Measurements from ENCODE around the gene SRRM4. TPM values are rescaled to one million over a fixed set of nuclear protein-coding genes. Genes with fewer than 3 reads are reported as not detected.

Gene SRRM4
- total RNA-seq, 1 experiment from 2014 or later: not detected

DNA sequence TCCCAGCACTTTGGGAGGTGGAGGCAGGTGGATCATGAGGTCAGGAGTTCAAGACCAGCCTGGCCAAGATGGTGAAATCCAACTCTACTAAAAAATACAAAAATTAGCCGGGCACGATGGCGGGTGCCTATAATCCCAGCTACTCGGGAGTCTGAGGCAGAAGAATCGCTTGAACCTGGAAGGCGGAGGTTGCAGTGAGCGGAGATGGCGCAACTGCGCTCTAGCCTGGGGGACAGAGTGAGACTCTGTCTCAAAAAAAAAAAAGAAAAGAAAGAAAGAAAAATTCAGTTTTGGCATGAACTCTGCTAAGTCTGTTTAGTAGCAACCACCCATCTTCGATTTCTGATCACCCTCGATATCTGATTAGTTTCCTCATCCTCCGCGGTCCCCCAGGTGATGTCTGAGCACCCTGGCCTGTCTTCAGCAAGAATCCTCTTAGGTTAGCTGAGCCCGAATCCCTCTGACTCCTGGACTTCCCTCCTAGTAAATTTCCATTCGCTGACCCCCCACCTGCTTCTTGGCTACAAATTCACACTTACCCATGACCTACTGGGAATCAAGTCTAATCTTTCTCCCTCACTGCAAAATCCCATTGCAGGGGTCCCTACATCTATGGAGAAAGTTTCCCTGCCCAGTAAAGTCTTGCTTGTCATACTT lies 196.5 kb downstream of the SRRM4 start:
- BruUV-seq (replicated peaks): TSS peak; percentile 15
- ChIA-PET POLR2A (ENCODE audit: unreplicated experiment) (no interaction called here), CTCF (no interaction called here)
- no peak for DNase-seq
- peaks cover 10% of the 10 kb centered on the region for H3F3A ChIP-seq (ENCODE audit: insufficient read depth, low read depth)
- H3K79me2 ChIP-seq (ENCODE audit: low read depth): 0 out of 2 replicates have a peak, but pooled peaks cover 3% of the 10 kb centered on the region
- H3K27ac ChIP-seq: no peak overlapping the region
- H3K4me2 ChIP-seq: peak overlapping the region; percentile 95; the same call in 1 of the 2 replicates
- peaks cover 37% of the 10 kb centered on the region for H3K4me1 ChIP-seq (replicated peaks; ENCODE audit: insufficient read depth)
- no peaks in the 10 kb centered on the region for H3K36me3 ChIP-seq (ENCODE audit: low read depth)
- no peak for TF ChIP-seq EZH2 (IDR thresholded peaks at IDR 0.05; ENCODE audit: low read depth)
- TF ChIP-seq, protein P1, sequence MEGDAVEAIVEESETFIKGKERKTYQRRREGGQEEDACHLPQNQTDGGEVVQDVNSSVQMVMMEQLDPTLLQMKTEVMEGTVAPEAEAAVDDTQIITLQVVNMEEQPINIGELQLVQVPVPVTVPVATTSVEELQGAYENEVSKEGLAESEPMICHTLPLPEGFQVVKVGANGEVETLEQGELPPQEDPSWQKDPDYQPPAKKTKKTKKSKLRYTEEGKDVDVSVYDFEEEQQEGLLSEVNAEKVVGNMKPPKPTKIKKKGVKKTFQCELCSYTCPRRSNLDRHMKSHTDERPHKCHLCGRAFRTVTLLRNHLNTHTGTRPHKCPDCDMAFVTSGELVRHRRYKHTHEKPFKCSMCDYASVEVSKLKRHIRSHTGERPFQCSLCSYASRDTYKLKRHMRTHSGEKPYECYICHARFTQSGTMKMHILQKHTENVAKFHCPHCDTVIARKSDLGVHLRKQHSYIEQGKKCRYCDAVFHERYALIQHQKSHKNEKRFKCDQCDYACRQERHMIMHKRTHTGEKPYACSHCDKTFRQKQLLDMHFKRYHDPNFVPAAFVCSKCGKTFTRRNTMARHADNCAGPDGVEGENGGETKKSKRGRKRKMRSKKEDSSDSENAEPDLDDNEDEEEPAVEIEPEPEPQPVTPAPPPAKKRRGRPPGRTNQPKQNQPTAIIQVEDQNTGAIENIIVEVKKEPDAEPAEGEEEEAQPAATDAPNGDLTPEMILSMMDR (conservative IDR thresholded peaks at IDR 0.05): no peak
- H3K27me3 ChIP-seq (ENCODE audit: insufficient read depth, low read depth): no peaks in the 10 kb centered on the region
- H3K9me3 ChIP-seq (ENCODE audit: insufficient read depth, low read depth): no peaks in the 10 kb centered on the region
- H3K4me3 ChIP-seq: no peak overlapping the region
- H2AFZ ChIP-seq: no peak overlapping the region
- intact Hi-C loops (cut with micrococcal nuclease; ENCODE audit: unreplicated experiment): no loop called here
- no peaks in the 10 kb centered on the region for H4K20me1 ChIP-seq (ENCODE audit: insufficient read depth)
- H3K9me2 ChIP-seq (ENCODE audit: insufficient read depth): no peaks in the 10 kb centered on the region

DNA sequence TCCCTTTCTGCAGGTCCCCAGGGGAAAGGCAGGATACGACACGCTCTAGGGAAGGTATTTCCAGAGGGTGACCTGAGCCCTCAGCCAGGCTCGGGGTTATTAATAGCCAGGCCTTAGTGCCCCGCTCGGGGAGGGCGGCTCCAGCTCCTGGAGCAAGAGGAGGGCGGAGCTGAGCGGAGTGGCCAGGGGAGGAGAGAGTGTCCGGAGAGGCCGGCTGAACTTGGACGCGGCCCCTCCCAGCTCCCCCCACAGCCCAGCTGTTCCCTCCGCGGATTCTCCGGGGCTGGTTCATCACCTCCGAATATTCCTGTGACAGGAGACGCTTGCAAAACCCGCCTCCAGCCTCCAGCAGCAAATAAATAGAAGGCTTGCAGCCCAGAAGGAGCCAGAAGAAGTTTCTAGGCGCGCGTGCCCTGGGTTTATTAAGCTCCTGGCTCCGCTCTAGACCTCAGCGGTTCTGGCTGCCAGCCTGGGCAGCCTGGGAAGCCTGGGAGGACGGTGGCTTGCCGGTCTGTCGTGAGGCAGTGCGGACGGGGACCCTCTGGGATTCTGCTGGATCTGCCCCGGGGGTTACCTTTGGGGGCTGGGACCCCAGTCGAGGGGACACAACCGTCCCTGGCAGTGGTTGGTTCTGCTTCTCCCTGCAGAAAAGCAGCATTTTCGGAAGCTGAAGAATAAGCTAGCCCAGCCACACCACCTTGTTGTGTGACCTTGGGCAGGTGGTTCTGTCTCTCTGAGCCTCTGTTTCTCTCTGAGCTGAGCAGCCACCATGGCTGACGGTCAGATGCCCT lies 197.4 kb downstream of the SRRM4 start, which contains the start of gene HSPB8:
Gene HSPB8, plus strand, starts transcription at position 388 of the 791 bp plus-strand sequence. Its CDS starts 382 bp downstream, at position 770.
- Histone ChIP-seq H3F3A (ENCODE audit: insufficient read depth, low read depth) (peaks cover 14% of the 10 kb centered on the region), H3K4me3 (peak within 1 kb of the TSS; percentile 51), H3K9me2 (ENCODE audit: insufficient read depth) (no peaks in the 10 kb centered on the region), H3K27me3 (ENCODE audit: insufficient read depth, low read depth) (no peaks in the 10 kb centered on the region), H3K4me2 (peak within 1 kb of the TSS; percentile 95), H3K79me2 (ENCODE audit: low read depth) (0 out of 2 replicates have a peak, but pooled peaks cover 3% of the 10 kb centered on the region), H3K9me3 (ENCODE audit: insufficient read depth, low read depth) (no peaks in the 10 kb centered on the region), H2AFZ (peak within 1 kb of the TSS; percentile 50), H3K36me3 (ENCODE audit: low read depth) (no peaks in the 10 kb centered on the region), H4K20me1 (ENCODE audit: insufficient read depth) (no peaks in the 10 kb centered on the region), H3K4me1 (replicated peaks; ENCODE audit: insufficient read depth) (peaks cover 37% of the 10 kb centered on the region), H3K27ac (peak within 1 kb of the TSS; percentile 73)
- ChIA-PET POLR2A (ENCODE audit: unreplicated experiment) (no interaction called here), CTCF (no interaction called here)
- DNase-seq: peak; percentile 76 to 88
- intact Hi-C loops (cut with micrococcal nuclease; ENCODE audit: unreplicated experiment): loop anchor here (1.0 kb wide), 1 partner anchor 7 kb away; no protein-coding TSS in a partner anchor
- TF ChIP-seq EZH2 (IDR thresholded peaks at IDR 0.05; ENCODE audit: low read depth): no peak
- TF ChIP-seq, protein P1 (conservative IDR thresholded peaks at IDR 0.05): no peak
- TSS peak; percentile 71 for BruUV-seq (replicated peaks)

DNA sequence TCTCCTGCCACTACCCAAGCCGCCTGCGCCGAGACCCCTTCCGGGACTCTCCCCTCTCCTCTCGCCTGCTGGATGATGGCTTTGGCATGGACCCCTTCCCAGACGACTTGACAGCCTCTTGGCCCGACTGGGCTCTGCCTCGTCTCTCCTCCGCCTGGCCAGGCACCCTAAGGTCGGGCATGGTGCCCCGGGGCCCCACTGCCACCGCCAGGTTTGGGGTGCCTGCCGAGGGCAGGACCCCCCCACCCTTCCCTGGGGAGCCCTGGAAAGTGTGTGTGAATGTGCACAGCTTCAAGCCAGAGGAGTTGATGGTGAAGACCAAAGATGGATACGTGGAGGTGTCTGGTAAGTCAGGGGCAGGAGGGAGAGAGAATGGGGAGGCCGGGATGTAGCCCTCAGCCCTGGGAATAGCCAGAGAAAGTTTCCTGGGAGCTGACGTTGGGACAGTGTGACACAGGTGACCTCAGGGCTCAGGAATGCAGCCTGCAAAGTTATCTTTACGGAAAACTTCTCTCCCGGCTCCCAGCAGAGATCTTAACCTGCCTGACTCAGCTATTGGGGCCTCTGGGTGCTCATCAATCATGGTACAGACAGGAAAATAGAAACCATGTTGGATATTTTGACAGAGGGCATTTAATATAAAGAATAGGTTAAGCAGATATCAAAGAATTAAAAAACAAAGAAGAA lies 198.1 kb downstream of the SRRM4 start:
- BruUV-seq (replicated peaks): TSS peak; percentile 18
- intact Hi-C loops (cut with micrococcal nuclease; ENCODE audit: unreplicated experiment): loop anchor here (1.0 kb wide), 1 partner anchor 8 kb away; no protein-coding TSS in a partner anchor
- CTCF ChIA-PET: no interaction called here
- Histone ChIP-seq H2AFZ (peak overlapping the region; percentile 50; the same call in 1 of the 2 replicates), H4K20me1 (ENCODE audit: insufficient read depth) (no peaks in the 10 kb centered on the region), H3K4me2 (peak overlapping the region; percentile 95), H3K79me2 (ENCODE audit: low read depth) (0 out of 2 replicates have a peak, but pooled peaks cover 3% of the 10 kb centered on the region), H3K4me3 (peak overlapping the region; percentile 51; the same call in 1 of the 2 replicates), H3K27ac (peak overlapping the region; percentile 73), H3K27me3 (ENCODE audit: insufficient read depth, low read depth) (no peaks in the 10 kb centered on the region), H3F3A (ENCODE audit: insufficient read depth, low read depth) (peaks cover 14% of the 10 kb centered on the region), H3K9me2 (ENCODE audit: insufficient read depth) (no peaks in the 10 kb centered on the region), H3K9me3 (ENCODE audit: insufficient read depth, low read depth) (no peaks in the 10 kb centered on the region), H3K36me3 (ENCODE audit: low read depth) (no peaks in the 10 kb centered on the region), H3K4me1 (replicated peaks; ENCODE audit: insufficient read depth) (peaks cover 37% of the 10 kb centered on the region)
- DNase-seq: peak; percentile 75 to 84
- TF ChIP-seq EZH2 (IDR thresholded peaks at IDR 0.05; ENCODE audit: low read depth): no peak
- TF ChIP-seq, protein P1 (conservative IDR thresholded peaks at IDR 0.05): no peak
- POLR2A ChIA-PET (ENCODE audit: unreplicated experiment): no interaction called here

Measured in PC-9 (cell line).